GM21390 (cell line): Measurements from ENCODE around the gene CTTNBP2NL.

Source experiments
- ATAC-seq: cut with Tn5 transposase; IDR thresholded peaks from one replicate; pipeline ENCODE4 v1.9.1; 2021; ENCODE audit not compliant: unreplicated experiment

CTTNBP2NL gene, protein sequence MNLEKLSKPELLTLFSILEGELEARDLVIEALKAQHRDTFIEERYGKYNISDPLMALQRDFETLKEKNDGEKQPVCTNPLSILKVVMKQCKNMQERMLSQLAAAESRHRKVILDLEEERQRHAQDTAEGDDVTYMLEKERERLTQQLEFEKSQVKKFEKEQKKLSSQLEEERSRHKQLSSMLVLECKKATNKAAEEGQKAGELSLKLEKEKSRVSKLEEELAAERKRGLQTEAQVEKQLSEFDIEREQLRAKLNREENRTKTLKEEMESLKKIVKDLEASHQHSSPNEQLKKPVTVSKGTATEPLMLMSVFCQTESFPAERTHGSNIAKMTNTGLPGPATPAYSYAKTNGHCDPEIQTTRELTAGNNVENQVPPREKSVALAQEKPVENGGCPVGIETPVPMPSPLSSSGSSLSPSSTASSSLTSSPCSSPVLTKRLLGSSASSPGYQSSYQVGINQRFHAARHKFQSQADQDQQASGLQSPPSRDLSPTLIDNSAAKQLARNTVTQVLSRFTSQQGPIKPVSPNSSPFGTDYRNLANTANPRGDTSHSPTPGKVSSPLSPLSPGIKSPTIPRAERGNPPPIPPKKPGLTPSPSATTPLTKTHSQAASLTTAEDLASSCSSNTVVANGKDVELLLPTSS

DNA sequence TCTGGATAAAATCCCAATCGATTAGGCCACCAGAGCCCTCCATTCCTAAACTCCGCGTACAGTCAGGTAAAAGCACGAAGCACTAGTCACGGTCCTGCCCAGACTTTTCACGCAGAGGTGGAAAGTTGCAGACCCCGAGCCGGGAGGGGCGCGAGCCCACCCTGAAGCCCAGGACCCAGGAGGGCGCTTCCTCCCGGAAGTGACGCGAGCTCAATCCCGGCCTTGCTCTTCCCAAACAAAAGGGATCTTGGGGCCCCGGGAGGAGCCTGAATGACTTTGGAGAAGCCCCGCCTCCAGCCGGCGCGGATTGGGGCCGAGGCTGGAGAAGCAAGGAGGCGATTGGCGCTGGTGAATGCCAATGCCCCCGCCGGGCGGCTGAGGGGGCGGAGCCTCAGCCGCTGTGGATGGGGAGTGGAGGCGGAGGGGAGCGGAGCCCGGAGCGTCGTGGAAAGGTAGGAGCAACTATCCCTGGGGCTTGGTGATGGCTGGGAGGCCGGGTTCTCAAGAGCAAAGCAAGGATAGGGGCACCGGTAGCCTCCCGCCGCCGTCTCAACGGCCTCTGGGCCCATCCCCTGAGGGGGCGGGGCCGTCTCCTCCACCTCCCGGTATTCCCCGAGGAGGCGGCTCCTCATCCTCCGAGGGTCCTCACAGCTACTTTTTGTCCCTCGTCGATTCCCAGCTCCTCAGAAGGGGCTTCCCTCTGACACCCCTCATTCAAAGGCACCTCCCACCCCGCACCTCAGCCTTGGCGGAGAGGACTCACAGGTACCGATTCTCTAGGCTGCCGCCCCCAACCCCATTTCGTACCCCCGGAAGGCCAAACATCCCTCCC, at the start of gene CTTNBP2NL:
TSS of gene CTTNBP2NL (plus strand) at position 394 of the 832 bp plus-strand sequence. CDS start 19,952 bp downstream, outside the sequence.
- peak; percentile 73 for ATAC-seq

DNA sequence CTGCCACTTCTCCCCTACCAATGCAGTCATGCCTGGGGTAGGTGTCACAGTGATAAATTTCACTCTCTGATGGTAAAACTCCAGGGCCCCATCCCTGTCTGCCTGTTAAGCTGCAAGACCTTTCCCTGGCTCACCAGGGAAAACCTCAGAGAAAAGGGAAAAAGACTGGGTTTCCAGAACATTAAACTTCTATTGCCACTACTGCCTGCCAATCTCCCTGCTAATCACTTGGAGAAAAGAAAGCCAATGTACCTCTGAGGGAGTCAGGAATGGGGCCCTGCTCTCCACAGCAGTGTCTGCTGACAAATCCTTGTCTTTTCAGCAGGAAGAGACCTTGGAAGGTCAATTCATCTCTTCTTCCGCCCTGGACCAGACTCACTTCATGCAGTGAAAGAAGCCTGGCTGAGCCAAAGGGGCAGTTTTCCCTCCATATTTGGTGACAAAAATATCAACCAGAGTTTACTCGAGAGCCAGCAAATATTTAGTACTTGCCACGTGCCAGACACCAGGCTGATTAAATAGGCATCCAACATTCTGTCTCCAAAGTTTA, 49.1 kb upstream of the CTTNBP2NL start:
- no peak for ATAC-seq

- no peak for ATAC-seq
Measured at GRCh38 chr1:112356765-112357164, 39.2 kb upstream of the CTTNBP2NL start.

- no peak for ATAC-seq
Measured at GRCh38 chr1:112357467-112357866, 38.5 kb upstream of the CTTNBP2NL start.

GRCh38 chr1:112358061-112358770, 37.8 kb upstream of the CTTNBP2NL start:
- no peak for ATAC-seq

DNA sequence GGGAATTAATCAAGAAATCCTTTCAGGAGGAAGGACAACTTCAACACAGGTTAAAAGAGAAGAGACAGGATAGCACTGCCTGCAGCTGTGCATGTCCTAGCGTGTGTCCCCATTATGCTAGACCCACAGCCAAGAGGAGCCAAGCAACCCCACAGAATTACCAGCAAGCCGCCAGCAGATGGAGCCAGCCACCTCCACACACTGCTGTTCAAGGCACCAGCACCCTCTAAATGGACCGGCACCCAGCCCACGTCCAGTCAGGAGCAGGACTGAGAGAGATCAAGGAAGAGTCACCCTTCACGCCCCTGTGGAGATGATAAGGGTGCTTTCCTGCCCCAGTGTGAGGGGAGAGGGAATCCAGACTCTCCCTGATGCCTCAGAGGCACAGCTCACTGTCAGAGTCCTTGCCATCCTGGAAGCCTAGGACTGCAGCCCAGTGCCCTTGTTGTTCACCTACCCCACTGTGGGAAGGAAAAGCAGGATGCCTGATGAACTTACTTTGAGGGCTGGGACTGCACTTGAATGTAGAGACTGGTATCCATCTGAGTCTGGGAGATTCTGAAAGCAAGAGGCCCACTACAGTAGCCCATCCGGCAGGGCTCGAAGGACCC, 37.1 kb upstream of the CTTNBP2NL start:
- ATAC-seq = no peak

GRCh38 chr1:112359961-112360767, 35.9 kb upstream of the CTTNBP2NL start:
- ATAC-seq = no peak

DNA sequence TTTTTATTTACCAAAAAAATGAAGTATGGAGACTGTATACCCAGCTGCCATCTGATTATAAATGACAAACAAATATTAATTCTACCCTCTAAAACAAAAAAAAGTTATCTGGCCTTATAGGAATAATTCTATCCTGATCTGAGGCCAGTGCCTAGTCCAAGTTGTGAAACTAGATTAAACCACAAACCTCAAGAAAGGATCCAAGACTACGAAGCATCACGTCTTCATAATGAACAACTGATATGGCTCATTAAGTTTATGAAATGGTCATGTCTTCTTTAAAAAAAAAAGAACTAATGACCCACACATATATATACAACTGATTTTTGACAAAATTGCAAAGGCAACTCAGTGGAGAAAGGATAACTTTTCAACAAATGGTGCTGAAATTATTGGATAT, 32.4 kb upstream of the CTTNBP2NL start:
- ATAC-seq = no peak

DNA sequence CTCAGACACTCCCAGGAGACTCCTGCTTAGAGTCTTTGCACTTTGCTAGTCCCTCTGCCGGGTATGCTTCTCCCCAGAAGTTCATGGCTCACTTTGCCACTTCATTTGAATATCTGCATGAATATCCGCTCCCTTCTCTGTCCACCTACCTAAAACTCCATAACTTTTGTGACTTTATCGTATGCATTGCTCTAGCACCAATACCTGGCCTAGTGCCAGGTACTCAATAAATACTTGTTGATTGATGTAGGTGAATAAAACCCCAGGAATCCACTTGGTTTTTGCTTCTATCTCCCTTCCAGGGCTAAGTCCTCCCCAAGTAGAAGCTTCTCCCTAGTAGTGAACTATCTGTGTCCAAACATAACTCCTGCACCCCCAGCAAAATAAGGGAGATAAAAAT, 27.8 kb upstream of the CTTNBP2NL start:
- no peak for ATAC-seq

- peak; percentile 95 for ATAC-seq
Measured at GRCh38 chr1:112369392-112370285, 26.4 kb upstream of the CTTNBP2NL start.

DNA sequence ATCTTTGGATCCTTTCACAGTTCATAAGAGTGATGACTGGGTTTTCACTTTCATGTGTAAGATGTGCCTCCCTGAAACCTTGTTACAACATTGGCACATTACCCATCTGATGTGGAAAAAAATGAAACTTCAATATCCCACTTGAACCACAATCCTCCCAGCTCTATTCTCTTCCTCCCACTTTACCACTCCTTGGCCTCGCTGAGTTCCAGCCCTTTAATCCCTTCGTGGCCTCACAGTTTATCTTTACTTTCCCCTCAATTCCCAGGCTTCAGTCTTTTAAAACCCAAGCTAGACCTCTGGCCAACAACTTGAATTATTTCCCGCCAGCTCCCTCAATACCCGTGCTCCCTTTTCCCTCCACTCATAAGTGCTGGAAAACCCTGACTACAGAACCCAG, 25.0 kb upstream of the CTTNBP2NL start:
- ATAC-seq = no peak

DNA sequence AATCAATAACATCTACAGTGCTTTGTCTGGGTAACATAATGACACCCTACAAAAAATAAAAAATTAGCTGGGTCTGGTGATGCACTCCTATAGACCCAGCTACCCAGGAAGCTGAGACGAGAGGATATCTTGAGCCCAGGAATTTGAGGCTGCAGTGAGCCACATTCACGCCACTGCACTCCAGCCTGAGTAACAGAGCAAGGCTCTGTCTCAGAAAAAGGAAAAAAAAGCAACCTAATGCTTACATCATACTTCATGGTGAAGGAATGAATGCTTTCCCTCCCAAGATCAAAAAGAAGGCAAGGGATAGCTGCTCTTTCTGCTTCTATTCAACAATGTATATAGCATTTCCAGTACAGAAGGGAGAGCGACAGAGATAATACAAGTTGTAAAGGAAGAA, 24.2 kb upstream of the CTTNBP2NL start:
- no peak for ATAC-seq

GRCh38 chr1:112373806-112374205, 22.2 kb upstream of the CTTNBP2NL start:
- ATAC-seq = no peak

GRCh38 chr1:112375701-112376100, 20.3 kb upstream of the CTTNBP2NL start:
- ATAC-seq = no peak

GRCh38 chr1:112380356-112380755, 15.7 kb upstream of the CTTNBP2NL start:
- no peak for ATAC-seq

- ATAC-seq = no peak
Measured at GRCh38 chr1:112381324-112382076, 14.5 kb upstream of the CTTNBP2NL start.

DNA sequence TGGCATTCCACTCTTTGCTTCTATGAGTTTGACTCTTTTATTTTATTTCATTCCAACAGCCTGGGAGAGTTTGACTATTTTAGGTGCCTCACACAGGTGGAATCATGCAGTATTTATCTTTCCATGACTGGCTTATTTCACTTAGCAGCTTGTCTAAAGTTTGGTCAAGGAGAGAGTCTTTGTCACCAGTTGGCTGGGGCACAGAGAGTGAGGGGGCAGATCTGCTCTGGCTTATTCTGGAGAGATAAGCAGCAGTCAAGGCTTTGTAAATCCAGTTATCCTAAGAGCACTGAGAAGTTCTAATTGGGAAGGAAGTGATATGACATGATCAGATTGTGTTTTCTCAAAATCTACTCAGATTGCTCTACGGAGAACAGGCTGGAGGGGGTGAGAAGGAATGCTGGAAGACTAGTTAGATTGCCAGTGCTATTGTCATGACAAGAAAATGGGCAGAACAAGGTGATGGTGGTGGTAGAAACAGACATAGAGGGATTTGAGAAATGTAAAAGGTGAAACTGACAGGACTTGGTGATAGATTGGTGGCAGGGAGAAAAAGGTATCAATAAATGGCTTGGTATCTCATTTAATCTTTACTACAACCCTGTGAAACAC, 12.1 kb upstream of the CTTNBP2NL start:
- no peak for ATAC-seq
